Hepatocyte (in vitro differentiated cells): ENCODE measurements around the gene ARHGEF26.

ENCODE experiments used
- EZH2 ChIP-seq: fragments of 200-600 bp; sonication (generic); IDR thresholded peaks from 2 replicates; pipeline ENCODE4 v1.6.1; 2016; ENCODE audit warnings: antibody characterized with exemption, mild to moderate bottlenecking, borderline replicate concordance
- TF ChIP-seq, protein P1 (sequence below): fragments of 200-600 bp; sonication (generic); IDR thresholded peaks from 2 replicates; pipeline ENCODE4 v1.5.1; 2016; ENCODE audit warnings: antibody characterized with exemption, mild to moderate bottlenecking; ENCODE audit not compliant: poor library complexity

DNA sequence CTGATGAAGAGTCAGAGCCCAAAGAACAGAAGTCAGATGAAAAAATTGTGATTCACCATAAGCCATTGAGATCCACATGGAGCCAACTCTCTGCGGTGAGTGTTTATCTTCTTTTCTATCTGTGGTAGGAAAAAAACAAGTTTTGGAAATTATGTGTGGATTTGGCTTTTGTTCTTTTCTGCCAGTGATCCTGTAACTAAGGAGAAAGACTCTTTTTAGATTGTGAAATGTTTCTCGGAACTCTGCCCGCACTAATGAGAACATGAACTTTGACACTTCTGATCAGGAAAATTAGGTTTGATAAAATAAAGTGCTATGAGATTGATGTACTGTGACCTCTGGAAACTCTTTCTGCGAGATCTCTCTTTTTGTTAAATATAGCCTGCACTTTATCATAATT lies 8.4 kb downstream of the ARHGEF26 start:
- TF ChIP-seq, protein P1, sequence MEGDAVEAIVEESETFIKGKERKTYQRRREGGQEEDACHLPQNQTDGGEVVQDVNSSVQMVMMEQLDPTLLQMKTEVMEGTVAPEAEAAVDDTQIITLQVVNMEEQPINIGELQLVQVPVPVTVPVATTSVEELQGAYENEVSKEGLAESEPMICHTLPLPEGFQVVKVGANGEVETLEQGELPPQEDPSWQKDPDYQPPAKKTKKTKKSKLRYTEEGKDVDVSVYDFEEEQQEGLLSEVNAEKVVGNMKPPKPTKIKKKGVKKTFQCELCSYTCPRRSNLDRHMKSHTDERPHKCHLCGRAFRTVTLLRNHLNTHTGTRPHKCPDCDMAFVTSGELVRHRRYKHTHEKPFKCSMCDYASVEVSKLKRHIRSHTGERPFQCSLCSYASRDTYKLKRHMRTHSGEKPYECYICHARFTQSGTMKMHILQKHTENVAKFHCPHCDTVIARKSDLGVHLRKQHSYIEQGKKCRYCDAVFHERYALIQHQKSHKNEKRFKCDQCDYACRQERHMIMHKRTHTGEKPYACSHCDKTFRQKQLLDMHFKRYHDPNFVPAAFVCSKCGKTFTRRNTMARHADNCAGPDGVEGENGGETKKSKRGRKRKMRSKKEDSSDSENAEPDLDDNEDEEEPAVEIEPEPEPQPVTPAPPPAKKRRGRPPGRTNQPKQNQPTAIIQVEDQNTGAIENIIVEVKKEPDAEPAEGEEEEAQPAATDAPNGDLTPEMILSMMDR = no peak
- TF ChIP-seq EZH2 = no peak
